HG02588 (cell line): Measurements from ENCODE around the gene DOCK1.

Experiments used
- ATAC-seq: cut with Tn5 transposase; IDR thresholded peaks from one replicate; pipeline ENCODE4 v1.9.1; 2021; ENCODE audit warnings: mild to moderate bottlenecking, moderate library complexity; ENCODE audit not compliant: unreplicated experiment

The DOCK1 gene

GRCh38 chr10:127485153-127485857 lies 580.1 kb downstream of the DOCK1 start:
- ATAC-seq, result no peak

- no peak for ATAC-seq
Observed at GRCh38 chr10:127486355-127486754, 581.1 kb downstream of the DOCK1 start.

- no peak for ATAC-seq
Observed at GRCh38 chr10:127492607-127493250, 587.5 kb downstream of the DOCK1 start.

GRCh38 chr10:127496035-127496434 lies 590.8 kb downstream of the DOCK1 start:
- no peak for ATAC-seq

- ATAC-seq, result no peak
Observed at GRCh38 chr10:127497685-127498084, 592.5 kb downstream of the DOCK1 start.

- ATAC-seq, result no peak
Observed at GRCh38 chr10:127498087-127498486, 592.9 kb downstream of the DOCK1 start.

GRCh38 chr10:127500127-127500526 lies 594.9 kb downstream of the DOCK1 start:
- no peak for ATAC-seq
